Effector CD8-positive, alpha-beta T cell (primary cell): ENCODE measurements around the gene MBD5.

Experiments
- DNase-seq: peaks from one replicate; lab custom pipeline; 2025; lab: John Stamatoyannopoulos, UW

The MBD5 gene

DNA sequence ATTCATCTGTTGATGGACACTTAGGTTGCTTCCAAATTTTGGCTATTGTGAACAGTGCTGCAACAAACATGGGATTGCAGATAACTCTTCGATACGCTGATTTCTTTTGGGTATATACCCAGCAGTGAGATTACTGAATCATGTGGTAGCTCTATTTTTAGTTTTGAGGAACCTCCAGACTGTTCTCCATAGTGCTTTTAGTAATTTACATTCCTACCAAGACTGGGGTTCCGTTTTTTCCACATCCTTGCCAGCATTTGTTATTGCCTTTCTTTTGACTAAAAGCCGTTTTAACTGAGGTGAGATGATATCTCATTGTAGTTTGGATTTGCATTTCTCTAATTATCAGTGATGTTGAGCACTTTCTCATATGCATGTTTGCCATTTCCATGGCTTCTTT, 200.3 kb downstream of the MBD5 start:
- DNase-seq = no peak

DNA sequence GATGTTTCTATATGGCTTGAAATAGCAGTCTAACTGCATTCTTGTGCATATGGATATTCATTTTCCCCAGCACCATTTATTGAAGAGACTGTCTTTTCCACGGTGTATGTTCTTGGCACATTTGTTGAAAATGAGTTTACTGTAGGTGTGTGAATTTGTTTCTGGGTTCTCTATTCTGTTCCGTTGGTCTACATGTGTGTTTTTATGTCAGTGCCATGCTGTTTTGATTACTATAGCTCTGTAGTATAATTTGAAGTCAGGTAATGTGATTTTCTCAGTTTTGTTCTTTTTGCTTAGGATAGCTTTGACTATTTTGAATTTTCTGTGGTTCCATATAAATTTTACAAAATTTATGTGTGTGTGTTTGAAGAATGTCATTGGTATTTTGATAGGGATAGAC, 201.0 kb downstream of the MBD5 start:
- no peak for DNase-seq

DNA sequence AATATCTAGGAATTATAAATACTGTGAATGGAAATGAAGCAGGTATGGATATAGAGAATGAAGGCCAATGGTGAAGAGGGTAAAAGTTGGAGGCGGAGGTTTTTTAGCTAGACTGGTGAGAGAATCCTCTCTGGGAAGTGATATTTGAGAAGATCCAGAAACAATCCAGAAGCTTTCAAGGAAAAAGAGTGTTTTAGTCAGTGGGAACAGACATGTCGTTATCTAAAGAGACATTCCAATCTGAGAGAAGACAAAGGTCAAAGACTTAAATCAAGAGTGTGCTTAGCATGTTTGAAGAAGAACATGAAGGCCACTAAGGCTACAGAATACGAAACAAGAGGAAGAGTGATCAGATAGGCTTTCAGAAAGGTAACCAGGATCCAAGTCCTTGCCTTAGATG, 211.0 kb downstream of the MBD5 start:
- DNase-seq = no peak

GRCh38 chr2:148234143-148234542, 213.3 kb downstream of the MBD5 start:
- DNase-seq = no peak

DNA sequence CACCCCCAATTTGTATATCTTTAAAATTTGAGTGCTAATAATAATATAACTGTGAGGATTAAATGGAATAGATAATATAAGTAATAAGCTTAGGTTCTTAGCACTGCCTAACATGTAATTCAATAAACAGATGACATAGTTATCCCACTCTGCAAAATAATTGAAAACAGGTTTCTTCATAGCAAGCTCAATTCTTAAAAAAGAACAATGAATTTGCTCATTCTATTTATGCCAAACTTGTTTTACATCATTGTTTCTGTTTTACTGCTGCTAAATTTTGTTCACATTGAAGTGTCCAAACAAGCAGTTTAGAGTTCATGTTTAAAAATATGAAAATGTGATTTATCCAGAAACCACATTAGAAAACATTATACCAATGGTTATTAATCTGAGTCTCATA, 217.0 kb downstream of the MBD5 start:
- DNase-seq = no peak

DNA sequence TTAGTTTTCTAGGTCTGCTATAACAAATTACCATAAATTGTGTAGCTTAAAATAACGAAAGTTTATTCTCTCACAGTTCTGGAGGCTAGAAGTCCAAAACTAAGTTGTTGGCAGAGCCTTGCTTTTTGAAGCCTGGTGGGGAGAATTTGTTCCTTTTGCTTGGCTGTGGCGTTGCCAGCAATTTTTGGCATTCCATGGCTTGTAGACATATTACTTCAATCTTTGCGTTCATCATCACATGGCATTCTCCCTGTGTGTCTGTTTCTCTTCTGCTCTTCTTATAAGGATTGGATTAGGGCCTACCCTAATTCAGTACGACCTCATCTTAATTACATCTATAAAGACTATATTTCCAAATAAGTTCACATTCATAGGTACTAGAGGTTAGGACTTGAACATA, 217.7 kb downstream of the MBD5 start:
- no peak for DNase-seq

GRCh38 chr2:148240838-148241237, 219.9 kb downstream of the MBD5 start:
- DNase-seq = no peak

DNA sequence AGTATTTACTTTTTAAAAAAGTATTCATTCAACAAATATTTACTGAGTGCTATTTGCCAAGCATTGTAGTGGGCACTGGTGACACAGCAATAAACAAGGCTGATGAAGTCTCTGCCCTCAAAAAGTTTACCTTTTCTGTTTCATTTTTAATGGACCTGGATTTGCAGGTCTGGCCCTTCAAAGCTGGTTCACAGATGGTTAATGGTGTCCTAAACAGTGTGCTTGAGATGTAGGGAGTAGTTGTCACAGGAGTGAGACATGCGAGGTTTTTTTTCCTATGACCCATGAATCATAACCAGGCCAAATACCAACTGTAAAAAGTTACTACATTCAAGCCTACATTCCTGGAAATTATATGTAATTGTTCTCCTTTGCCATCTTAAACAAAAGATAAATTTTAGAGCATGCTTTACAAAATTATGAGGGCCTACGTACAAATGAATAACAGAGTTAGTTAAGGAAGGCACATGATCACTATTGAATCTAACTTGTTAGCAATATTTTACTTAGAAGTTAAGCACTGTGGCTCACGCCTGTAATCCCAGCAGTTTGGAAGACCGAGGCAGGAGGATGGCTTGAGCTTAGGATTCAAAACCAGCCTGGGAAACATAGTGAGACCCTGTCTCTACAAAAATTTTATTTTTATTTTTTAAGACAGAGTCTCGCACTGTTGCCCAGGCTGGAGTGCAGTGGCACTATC, 223.9 kb downstream of the MBD5 start:
- no peak for DNase-seq

DNA sequence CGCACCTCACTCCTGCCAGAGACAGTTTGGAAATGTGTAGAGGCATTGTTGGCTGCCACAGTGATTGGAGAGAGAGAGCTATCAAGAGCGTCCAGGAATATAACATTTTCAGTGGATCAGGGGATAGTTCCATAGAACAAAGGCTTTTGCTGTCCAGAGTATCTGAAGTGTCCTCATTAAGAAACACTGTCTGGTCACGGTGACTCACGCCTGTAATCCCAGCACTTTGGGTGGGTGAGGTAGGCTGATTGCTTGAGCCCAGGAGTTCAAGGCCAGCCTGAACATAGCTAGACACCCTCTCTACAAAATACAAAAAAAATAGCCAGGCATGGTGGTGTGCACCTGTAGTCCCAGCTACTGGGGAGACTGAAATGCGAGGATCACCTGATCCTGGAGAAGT, 231.1 kb downstream of the MBD5 start:
- no peak for DNase-seq

- no peak for DNase-seq
Measured at GRCh38 chr2:148252646-148253045, 231.8 kb downstream of the MBD5 start.

GRCh38 chr2:148253685-148254084, 232.8 kb downstream of the MBD5 start:
- no peak for DNase-seq

DNA sequence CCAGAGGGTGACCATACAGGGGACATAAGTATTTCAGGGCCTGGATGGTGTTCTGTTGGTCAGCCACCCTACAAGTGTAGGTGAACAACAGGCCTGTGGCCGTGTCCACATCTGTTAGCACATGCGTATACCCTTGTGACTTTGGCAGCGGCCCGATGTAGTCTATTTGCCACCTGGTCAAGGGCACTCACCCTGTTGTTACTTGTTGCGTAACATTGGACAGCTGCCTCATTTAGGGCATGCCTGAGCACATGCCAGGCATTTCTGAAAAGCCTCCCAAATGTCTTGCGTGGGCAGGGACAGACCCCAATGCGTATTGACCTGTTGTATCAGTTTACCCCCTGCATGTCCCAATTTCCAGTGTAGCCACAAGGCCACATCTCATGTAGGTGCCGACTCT, 235.0 kb downstream of the MBD5 start:
- no peak for DNase-seq

DNA sequence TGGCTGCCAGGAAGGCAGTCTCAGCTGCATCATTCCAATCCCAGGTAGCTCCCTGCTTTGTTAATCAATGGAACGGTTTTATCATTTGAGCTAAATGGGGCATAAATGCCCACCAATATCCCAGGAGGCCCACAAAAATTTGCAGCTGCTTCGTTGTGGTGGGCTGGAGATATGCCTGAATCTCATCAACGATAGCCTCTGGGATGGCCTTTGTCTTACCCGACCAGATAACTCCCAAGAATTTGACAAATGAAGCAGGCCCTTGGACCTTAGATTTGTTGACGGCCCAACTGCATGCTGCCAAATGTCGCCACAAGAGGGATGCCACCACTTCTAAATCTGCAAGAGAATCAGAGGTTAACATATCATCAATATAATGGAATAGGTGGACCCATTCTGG, 236.4 kb downstream of the MBD5 start:
- no peak for DNase-seq

DNA sequence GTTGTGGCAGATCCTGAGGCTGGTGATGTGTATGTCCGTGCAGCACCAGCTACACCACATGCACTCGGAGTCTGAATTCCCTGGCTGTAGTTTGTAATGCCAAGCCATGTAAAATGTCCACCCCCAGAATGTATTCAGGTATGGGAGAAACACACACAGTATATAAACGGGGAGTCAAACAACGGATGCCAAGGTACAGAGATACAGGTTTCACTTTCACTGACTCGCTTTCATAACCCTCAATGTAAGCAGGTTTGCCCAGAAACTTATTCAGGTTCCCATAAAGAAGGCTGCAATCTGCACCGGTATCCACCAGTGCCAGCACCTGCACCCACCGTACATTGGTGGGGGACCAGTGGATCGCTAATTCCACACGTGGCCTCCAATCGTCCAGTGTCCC, 237.2 kb downstream of the MBD5 start:
- DNase-seq = no peak

DNA sequence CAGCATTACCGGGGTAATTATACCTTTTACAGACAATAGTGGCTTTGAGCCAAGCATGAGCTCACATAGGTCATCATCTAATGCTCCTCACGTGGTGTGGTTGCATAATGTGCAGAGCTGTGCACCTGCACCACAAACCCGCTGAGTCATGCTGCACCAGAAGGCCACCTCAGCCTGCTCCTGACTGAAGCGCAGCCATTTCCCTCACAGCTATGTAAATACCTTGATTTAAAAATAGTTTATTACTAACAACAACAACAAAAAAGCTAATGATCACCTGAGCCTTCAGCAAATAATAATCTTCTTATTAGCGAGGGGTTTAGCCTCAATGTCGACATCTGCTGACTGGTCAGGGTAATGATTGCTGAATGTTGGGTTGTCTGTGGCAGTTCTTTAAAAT, 238.8 kb downstream of the MBD5 start:
- DNase-seq = no peak

DNA sequence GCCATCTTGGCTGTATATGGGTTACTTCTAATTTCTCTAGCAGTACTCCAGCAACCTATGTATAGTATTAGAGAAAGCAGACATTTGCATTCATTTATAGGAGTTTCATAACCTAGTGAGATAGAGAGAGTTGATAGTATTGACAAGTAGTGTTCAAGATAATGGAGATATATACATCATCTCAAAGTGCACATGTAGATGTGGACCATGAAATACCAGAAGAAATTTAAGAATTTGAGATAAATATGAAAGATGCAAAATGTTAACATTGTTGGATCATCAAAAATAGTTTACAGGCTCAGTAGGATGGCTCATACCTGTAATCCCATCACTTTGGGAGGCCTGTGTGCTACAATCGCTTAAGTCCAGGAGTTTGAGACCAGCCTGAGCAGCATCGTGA, 243.0 kb downstream of the MBD5 start:
- no peak for DNase-seq

DNA sequence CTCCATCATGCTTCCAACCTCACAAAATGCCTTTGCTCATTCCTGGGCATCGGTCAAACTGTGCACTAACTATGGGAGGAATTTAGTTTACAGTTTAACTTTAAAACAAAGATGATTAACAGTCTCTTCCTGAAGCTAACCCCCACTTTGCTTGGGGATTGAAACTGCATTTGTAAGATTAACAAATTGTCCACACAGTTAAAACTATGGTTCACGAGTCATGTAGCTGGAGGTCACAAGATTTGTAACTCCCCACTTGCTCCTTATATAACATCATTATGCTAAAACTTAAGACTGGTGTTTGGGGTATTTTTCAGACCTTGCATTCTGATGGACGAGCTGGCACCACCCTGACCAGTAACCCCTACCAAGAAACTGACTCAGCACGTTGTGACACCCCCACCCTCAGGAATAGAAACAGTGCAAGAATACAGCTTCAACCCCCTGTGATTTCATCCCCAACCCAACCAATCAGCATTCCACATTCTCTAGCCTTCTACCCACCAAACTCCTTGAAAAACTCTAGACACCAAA, 252.3 kb downstream of the MBD5 start:
- no peak for DNase-seq

GRCh38 chr2:148279216-148279615, 258.3 kb downstream of the MBD5 start:
- no peak for DNase-seq

- DNase-seq = no peak
Measured at GRCh38 chr2:148282201-148282600, 261.3 kb downstream of the MBD5 start.

- no peak for DNase-seq
Measured at GRCh38 chr2:148292431-148292830, 271.5 kb downstream of the MBD5 start.

DNA sequence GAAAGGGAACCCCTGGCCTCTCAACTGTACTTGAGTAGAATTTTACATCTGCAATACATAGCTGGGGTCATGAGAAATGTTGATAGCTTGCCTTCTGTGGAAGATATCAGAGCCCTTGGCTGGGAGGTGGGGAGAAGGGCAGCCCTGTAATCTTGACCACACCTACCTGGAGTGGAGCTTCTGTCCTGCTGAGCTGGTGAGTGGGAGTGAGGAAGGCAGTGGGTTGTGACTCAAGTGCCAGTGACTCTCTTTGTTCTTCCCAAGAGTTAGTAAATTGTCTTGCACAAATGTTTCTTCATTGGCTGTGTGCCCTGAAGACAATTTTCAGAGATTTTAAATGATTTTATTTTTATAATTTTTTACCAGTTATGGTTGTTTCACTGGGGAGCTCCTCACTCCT, 277.3 kb downstream of the MBD5 start:
- no peak for DNase-seq

GRCh38 chr2:148299616-148300015, 278.7 kb downstream of the MBD5 start:
- no peak for DNase-seq

GRCh38 chr2:148300544-148300943, 279.7 kb downstream of the MBD5 start:
- no peak for DNase-seq

GRCh38 chr2:148301362-148301761, 280.5 kb downstream of the MBD5 start:
- no peak for DNase-seq
